IMR-90 (cell line): ENCODE results near the gene FBN3. TPM values are rescaled to one million over a fixed set of nuclear protein-coding genes. Genes with fewer than 3 reads are reported as not detected.

ENCODE experiments used
- ATAC-seq: fragments of 200-7000 bp; cut with Tn5 transposase; 2 replicates; pipeline ENCODE4 v1.9.1; 2020; ENCODE audit warnings: low read depth, mild to moderate bottlenecking, moderate library complexity
- BruUV-seq: library from RNA; stranded (reverse); fragments of 400-500 nt; replicated peaks from 2 replicates; lab custom pipeline; 2021; lab: Mats Ljungman, UMichigan
- CTCF ChIA-PET: fragments of 300-600 bp; formaldehyde crosslinking; extraction: SDS; loops from one replicate; lab custom pipeline; 2021; ENCODE audit warnings: antibody characterized with exemption; lab: Yijun Ruan, JAX
- POLR2A ChIA-PET: fragments of 300-600 bp; sonication (Branson Sonifier 250); formaldehyde crosslinking; loops from one replicate; lab custom pipeline; 2022; ENCODE audit warnings: antibody characterized with exemption; ENCODE audit not compliant: unreplicated experiment; lab: Charles Lee
- DNase-seq: peaks from one replicate; pipeline ENCODE4 v3.0.0; 2013
- H2AFZ ChIP-seq: replicated peaks from 2 replicates; pipeline ENCODE3; 2013; ENCODE audit warnings: low read length, mild to moderate bottlenecking; ENCODE audit not compliant: poor library complexity
- H2AK5ac ChIP-seq: 2 replicates; pipeline ENCODE4 v1.6.1; 2013; ENCODE audit warnings: low read depth, low read length, inconsistent platforms
- H2AK9ac ChIP-seq: replicated peaks from 2 replicates; pipeline ENCODE3; 2013; ENCODE audit warnings: mild to moderate bottlenecking, low read depth, low read length, moderate library complexity; ENCODE audit not compliant: poor library complexity
- H2BK120ac ChIP-seq: 2 replicates; pipeline ENCODE4 v1.6.1; 2013; ENCODE audit warnings: low read depth, low read length, inconsistent platforms
- H2BK15ac ChIP-seq: 3 replicates; pipeline ENCODE4 v1.6.1; 2013; ENCODE audit warnings: low read depth, low read length, inconsistent platforms
- H2BK20ac ChIP-seq: 2 replicates; pipeline ENCODE4 v1.6.1; 2013; ENCODE audit warnings: low read depth, mild to moderate bottlenecking, inconsistent platforms, low read length, moderate library complexity
- H2BK5ac ChIP-seq: 2 replicates; pipeline ENCODE4 v1.6.1; 2013; ENCODE audit warnings: mild to moderate bottlenecking, low read depth, low read length, inconsistent platforms; ENCODE audit not compliant: poor library complexity, severe bottlenecking
- H3K14ac ChIP-seq: replicated peaks from 2 replicates; pipeline ENCODE4 v1.6.1; 2013; ENCODE audit warnings: low read depth, low read length, inconsistent platforms
- H3K18ac ChIP-seq: 2 replicates; pipeline ENCODE4 v1.6.1; 2013; ENCODE audit warnings: low read depth, low read length, control low read depth
- H3K23ac ChIP-seq: 2 replicates; pipeline ENCODE4 v1.6.1; 2013; ENCODE audit warnings: low read depth, low read length, inconsistent platforms
- H3K27ac ChIP-seq: 2 replicates; pipeline ENCODE4 v1.5.1; 2013; ENCODE audit warnings: mild to moderate bottlenecking, control low read depth, low read length; ENCODE audit not compliant: insufficient read depth
- H3K27me3 ChIP-seq: 2 replicates; pipeline ENCODE4 v1.6.1; 2013; ENCODE audit warnings: low read length; ENCODE audit not compliant: control insufficient read depth, insufficient read depth
- H3K36me3 ChIP-seq: 2 replicates; pipeline ENCODE4 v1.6.1; 2013; ENCODE audit warnings: low read length, mixed read lengths; ENCODE audit not compliant: control insufficient read depth, insufficient read depth
- H3K4ac ChIP-seq: 2 replicates; pipeline ENCODE4 v1.6.1; 2013; ENCODE audit warnings: low read depth, low read length, inconsistent platforms
- H3K4me1 ChIP-seq: 2 replicates; pipeline ENCODE4 v1.6.1; 2013; ENCODE audit warnings: low read length, mixed read lengths; ENCODE audit not compliant: control insufficient read depth, insufficient read depth
- H3K4me2 ChIP-seq: 2 replicates; pipeline ENCODE4 v1.6.1; 2013; ENCODE audit warnings: low read depth, mild to moderate bottlenecking, control low read depth, low read length, moderate library complexity
- H3K4me3 ChIP-seq: 2 replicates; pipeline ENCODE4 v1.5.1; 2013; ENCODE audit warnings: low read depth, mild to moderate bottlenecking, control low read depth, low read length, moderate library complexity; ENCODE audit not compliant: insufficient read depth
- H3K56ac ChIP-seq: 2 replicates; pipeline ENCODE4 v1.6.1; 2013; ENCODE audit warnings: low read length, inconsistent platforms; ENCODE audit not compliant: insufficient read depth; ENCODE audit errors: extremely low read depth
- H3K79me1 ChIP-seq, 2 experiments: 2 replicates each; pipeline ENCODE4 v1.6.1; 2013; ENCODE audit warnings: low read length in 2 of 2, inconsistent platforms in 1 of 2, low read depth in 1 of 2
- H3K9ac ChIP-seq: 2 replicates; pipeline ENCODE4 v1.6.1; 2013; ENCODE audit warnings: low read depth, low read length, control low read depth
- H3K9me1 ChIP-seq: 2 replicates; pipeline ENCODE4 v1.6.1; 2013; ENCODE audit warnings: low read length, inconsistent platforms; ENCODE audit not compliant: insufficient read depth
- H3K9me3 ChIP-seq: 2 replicates; pipeline ENCODE4 v1.6.1; 2013; ENCODE audit warnings: low read length; ENCODE audit not compliant: control insufficient read depth, insufficient read depth
- H4K20me1 ChIP-seq: 2 replicates; pipeline ENCODE4 v1.6.1; 2013; ENCODE audit warnings: low read length, inconsistent platforms; ENCODE audit not compliant: insufficient read depth
- H4K5ac ChIP-seq: 2 replicates; pipeline ENCODE4 v1.6.1; 2013; ENCODE audit warnings: mild to moderate bottlenecking, low read depth, low read length, control low read depth
- H4K8ac ChIP-seq, 2 experiments: 2 replicates each; pipeline ENCODE4 v1.6.1; 2013; ENCODE audit warnings: low read depth in 2 of 2, low read length in 2 of 2, control low read depth in 1 of 2, inconsistent platforms in 1 of 2
- H4K91ac ChIP-seq: 2 replicates; pipeline ENCODE4 v1.6.1; 2013; ENCODE audit warnings: low read depth, low read length, inconsistent platforms; ENCODE audit not compliant: insufficient read depth
- ELK1 ChIP-seq: fragments of 150-350 bp; IDR thresholded peaks from 2 replicates; pipeline ENCODE4 v1.6.1; 2016; ENCODE audit warnings: low read depth, mild to moderate bottlenecking, low read length, moderate library complexity, borderline replicate concordance
- NFE2L2 ChIP-seq: fragments of 150-350 bp; IDR thresholded peaks from 2 replicates; pipeline ENCODE4 v1.6.1; 2016; ENCODE audit warnings: low read depth, mild to moderate bottlenecking, low read length
- POLR2A ChIP-seq: IDR thresholded peaks from 2 replicates; pipeline ENCODE4 v1.6.1; 2012; ENCODE audit warnings: mild to moderate bottlenecking, low read depth, low read length
- RFX5 ChIP-seq: IDR thresholded peaks from 2 replicates; pipeline ENCODE4 v1.8.0; 2012; ENCODE audit warnings: low read depth, mild to moderate bottlenecking, low read length, moderate library complexity
- WGBS, 2 experiments: methylation state at CpG; one replicate each; pipeline versions ENCODE4 v1.1.5 to v1.1.7; 2013; ENCODE audit warnings: missing lambda C conversion rate in 2 of 2; ENCODE audit not compliant: insufficient read length in 1 of 2; ENCODE audit errors: extremely low coverage in 2 of 2; 5-methylcytosine and 5-hydroxymethylcytosine counted together
- dilution Hi-C: fragments of 300-500 bp; cut with HindIII; formaldehyde crosslinking; loops from one replicate; pipeline ENCODE4 v1.14.3; 2018; ENCODE audit warnings: low sequenced_read_pairs; ENCODE audit not compliant: unreplicated experiment
- in situ Hi-C: fragments of 300-500 bp; cut with MboI; formaldehyde crosslinking; loops from 3 replicates; pipeline ENCODE4 v1.14.3; 2019; ENCODE audit warnings: low sequenced_read_pairs, inconsistent platforms, mixed read lengths
- intact Hi-C: fragments of 100-400 bp; cut with micrococcal nuclease; formaldehyde crosslinking; loops from 2 replicates; pipeline ENCODE4 v1.10.0; 2022
- polyA plus RNA-seq, 3 experiments: library from polyadenylated mRNA; depleted of rRNA; stranded (reverse); fragments of >200 nt; gene quantifications; 2 replicates each; pipeline ENCODE4 v1.2.3, GENCODE V29; 2012; ENCODE audit warnings: low replicate concordance in 1 of 3
- total RNA-seq: library from RNA; depleted of rRNA; stranded (reverse); fragments of >200 nt; gene quantifications from 2 replicates; pipeline ENCODE4 v1.2.3, GENCODE V29; 2012

The FBN3 gene
- total and polyA plus RNA-seq, 2 of the 4 experiments (the other 2 are of a cell fraction): not detected

GRCh38 chr19:8148410-8149260 is 757 bp downstream of the FBN3 start:
- no peak overlapping the region for H3K4ac ChIP-seq
- DNase-seq (no peak), ATAC-seq (peak; percentile 37; the same call in 1 of the 2 replicates)
- H3K14ac ChIP-seq: no peak overlapping the region
- no peak overlapping the region for H3K56ac ChIP-seq
- BruUV-seq: no TSS peak
- H2BK120ac ChIP-seq: no peak overlapping the region
- ChIA-PET CTCF (no interaction called here), POLR2A (no interaction called here)
- H3K4me1 ChIP-seq: no peaks in the 10 kb centered on the region
- H3K9me3 ChIP-seq: no peaks in the 10 kb centered on the region
- in situ Hi-C loops (no loop called here), dilution Hi-C loops (no loop called here), intact Hi-C loops (no loop called here)
- no peak overlapping the region for H3K9ac ChIP-seq
- WGBS, 2 experiments: 21% methylated on average over 6 of the region's 50 CpGs; no CpG with 5 or more reads in 1 of the 2 experiments
- H2AFZ ChIP-seq: no peak overlapping the region
- H4K20me1 ChIP-seq: no peaks in the 10 kb centered on the region
- no peak overlapping the region for H2BK20ac ChIP-seq
- no peaks in the 10 kb centered on the region for H3K79me1 ChIP-seq
- H3K4me3 ChIP-seq: no peak overlapping the region
- H3K4me2 ChIP-seq: no peak overlapping the region
- H2BK5ac ChIP-seq: no peak overlapping the region
- no peaks in the 10 kb centered on the region for H3K36me3 ChIP-seq
- no peaks in the 10 kb centered on the region for H3K9me1 ChIP-seq
- TF ChIP-seq ELK1 (no peak), NFE2L2 (no peak), RFX5 (no peak), POLR2A (no peak)
- no peak overlapping the region for H3K27ac ChIP-seq
- no peak overlapping the region for H4K5ac ChIP-seq
- no peak overlapping the region for H2AK9ac ChIP-seq
- H3K23ac ChIP-seq: no peak overlapping the region
- no peak overlapping the region for H2AK5ac ChIP-seq
- H3K27me3 ChIP-seq: peaks cover 69% of the 10 kb centered on the region
- H2BK15ac ChIP-seq: no peak overlapping the region
- H4K91ac ChIP-seq: no peak overlapping the region
- H4K8ac ChIP-seq: no peak overlapping the region
- H3K18ac ChIP-seq: no peak overlapping the region
